ENCODE results near the gene ZGPAT. TPM values are rescaled to one million over a fixed set of nuclear protein-coding genes. Genes with fewer than 3 reads are reported as not detected.

The ZGPAT gene
- total RNA-seq, 6 experiments from 2014 or later: 18.7 to 68.9 (median 31.9) TPM

DNA sequence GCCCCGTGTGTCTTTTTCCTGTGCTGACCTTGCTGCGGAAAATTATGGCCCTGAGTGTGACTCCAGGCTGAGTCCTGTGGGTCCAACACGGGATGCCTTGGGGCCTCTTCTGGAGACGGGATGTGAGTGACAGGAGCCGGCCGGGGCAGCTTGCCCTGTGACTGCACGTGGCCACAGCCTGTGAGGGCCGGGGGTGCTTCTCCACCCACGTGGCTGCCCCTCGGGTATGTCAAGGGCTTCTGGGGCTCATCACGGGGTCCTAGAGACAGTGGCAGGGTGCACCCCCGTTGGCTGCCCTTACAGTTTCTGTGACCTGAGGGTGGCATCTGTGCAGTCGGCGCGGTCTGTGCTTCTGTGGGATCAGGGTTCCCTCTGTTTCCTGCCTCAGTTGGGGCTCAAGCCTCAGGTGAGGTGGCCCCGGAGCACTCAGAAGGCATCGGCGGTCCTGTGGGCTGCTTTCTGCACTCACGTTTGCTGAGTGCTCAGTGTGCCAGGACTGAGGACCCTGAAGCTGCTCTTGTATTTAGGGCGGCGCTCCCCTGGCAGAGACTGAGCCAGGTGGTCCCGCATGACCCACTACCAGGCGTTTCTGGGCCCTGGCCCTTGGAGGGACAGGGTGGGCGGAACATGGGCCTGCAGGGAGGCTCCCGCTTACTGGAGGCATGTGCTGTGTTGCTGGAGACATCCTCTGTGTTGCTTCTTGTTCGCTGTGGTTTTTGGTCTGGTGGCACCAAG is 44.3 kb upstream of the ZGPAT start:
- DNase-seq: no peak
- intact Hi-C loops (cut with DNase I): no loop called here

DNA sequence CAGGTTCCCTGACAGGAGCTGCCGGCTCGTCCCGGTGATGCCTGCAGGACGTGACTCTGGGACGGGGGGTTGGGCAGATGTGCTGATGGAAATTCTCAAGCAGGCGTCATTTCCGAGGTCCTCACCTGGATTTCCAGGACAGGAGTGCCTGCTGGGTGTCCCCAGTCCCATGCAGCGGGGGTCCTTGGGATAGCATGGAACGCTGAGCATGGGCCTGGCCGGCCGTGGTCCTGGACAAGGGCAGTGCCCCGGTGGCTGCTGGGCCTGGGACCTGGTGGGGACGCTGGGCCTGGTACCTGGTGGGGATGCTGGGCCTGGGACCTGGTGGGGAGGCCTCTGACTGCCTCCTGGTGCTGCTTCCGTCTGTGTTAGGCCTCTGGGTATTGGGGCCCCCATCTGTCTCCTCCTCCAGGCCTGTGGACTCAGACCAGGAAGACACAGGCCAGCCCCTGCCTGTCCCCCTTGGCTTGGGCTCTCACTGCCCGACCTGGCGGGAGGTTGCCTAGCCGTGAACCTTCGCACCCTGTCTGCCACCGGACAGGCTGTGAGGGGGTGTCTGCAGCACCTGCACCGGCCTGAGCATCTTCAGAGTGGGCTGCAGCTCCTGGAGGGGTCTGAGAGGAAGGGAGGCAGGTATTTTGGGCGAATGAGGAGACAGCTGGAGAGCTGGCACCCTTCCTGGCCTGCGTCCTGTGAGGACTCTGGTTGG is 43.5 kb upstream of the ZGPAT start:
- DNase-seq: no peak
- no peaks in the 10 kb centered on the region for H3K9me3 ChIP-seq
- H3K36me3 ChIP-seq: peaks cover 0 to 20% (median 4%) of the 10 kb centered on the region in 4 donors
- TF ChIP-seq, protein P1, sequence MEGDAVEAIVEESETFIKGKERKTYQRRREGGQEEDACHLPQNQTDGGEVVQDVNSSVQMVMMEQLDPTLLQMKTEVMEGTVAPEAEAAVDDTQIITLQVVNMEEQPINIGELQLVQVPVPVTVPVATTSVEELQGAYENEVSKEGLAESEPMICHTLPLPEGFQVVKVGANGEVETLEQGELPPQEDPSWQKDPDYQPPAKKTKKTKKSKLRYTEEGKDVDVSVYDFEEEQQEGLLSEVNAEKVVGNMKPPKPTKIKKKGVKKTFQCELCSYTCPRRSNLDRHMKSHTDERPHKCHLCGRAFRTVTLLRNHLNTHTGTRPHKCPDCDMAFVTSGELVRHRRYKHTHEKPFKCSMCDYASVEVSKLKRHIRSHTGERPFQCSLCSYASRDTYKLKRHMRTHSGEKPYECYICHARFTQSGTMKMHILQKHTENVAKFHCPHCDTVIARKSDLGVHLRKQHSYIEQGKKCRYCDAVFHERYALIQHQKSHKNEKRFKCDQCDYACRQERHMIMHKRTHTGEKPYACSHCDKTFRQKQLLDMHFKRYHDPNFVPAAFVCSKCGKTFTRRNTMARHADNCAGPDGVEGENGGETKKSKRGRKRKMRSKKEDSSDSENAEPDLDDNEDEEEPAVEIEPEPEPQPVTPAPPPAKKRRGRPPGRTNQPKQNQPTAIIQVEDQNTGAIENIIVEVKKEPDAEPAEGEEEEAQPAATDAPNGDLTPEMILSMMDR (IDR thresholded peaks at IDR 0.05): no peak
- TF ChIP-seq POLR2A (IDR thresholded peaks at IDR 0.05): no peak
- no peak overlapping the region for H3K4me3 ChIP-seq
- no peak overlapping the region for H3K27ac ChIP-seq
- no peaks in the 10 kb centered on the region for H3K27me3 ChIP-seq
- no CpG with 5 or more reads among the region's 22 CpGs for WGBS (ENCODE audit: insufficient coverage, low coverage, low lambda C conversion rate, missing lambda C conversion rate)
- intact Hi-C loops (cut with DNase I): no loop called here
- H3K4me1 ChIP-seq: peaks cover 0 to 4% (median 1%) of the 10 kb centered on the region in 4 donors
- no peak for ATAC-seq

More for the DNA sequence above, 44.3 kb upstream of the ZGPAT start:
- H3K4me1 ChIP-seq: peaks cover 0 to 10% (median 3%) of the 10 kb centered on the region in 4 donors
- H3K4me3 ChIP-seq: no peak overlapping the region
- WGBS (ENCODE audit: insufficient coverage, low coverage, low lambda C conversion rate, missing lambda C conversion rate): 100% methylated on average over 2 of the region's 26 CpGs
- peaks cover 0 to 20% (median 4%) of the 10 kb centered on the region in 4 donors for H3K36me3 ChIP-seq
- TF ChIP-seq, protein P1 (IDR thresholded peaks at IDR 0.05): no peak
- no peak for TF ChIP-seq POLR2A (IDR thresholded peaks at IDR 0.05)
- no peaks in the 10 kb centered on the region for H3K27me3 ChIP-seq
- no peak for ATAC-seq
- H3K9me3 ChIP-seq: no peaks in the 10 kb centered on the region
- no peak overlapping the region for H3K27ac ChIP-seq

DNA sequence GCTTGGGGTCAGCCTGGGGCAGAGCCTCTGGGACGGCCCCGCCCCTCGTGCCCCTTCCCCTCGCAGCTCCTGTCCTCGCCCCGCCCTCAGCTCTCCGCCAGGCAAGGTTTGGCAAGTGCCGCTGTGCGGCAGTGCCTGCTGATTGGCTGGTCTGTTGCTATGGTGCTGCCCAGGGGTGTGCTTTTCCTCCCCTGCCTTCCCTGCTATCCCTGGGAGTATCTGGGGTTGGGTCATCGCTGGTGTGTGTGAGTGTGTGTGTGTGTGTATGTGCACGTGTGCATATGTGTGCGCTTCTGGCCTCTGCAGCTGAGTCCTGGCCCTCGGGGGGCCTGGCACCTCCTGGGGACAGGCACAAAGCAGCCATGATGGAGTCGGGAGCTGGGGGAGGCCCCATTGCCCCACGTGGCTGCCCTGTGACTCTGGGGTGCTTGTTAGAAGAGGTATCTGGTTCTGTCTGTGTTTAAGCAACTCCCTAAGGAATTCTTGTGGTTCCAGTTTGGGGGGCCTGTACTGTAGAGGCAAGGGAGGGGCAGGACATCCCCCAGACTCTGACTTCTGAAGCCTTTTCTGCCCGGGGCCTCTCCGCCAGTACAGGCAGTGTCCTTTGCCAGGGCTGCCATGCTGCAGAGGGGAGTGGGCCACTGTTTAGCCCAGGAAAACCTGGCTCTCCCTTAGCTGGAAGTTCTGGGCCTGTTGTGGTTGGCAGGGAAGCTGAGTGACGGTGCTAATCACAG is 42.8 kb upstream of the ZGPAT start:
- WGBS (ENCODE audit: insufficient coverage, low coverage, low lambda C conversion rate, missing lambda C conversion rate): 43% methylated on average over 1 of the region's 18 CpGs
- peak in 1 of 4 donors; percentile 16 for ATAC-seq
- Histone ChIP-seq H3K4me3 (no peak overlapping the region), H3K4me1 (no peaks in the 10 kb centered on the region), H3K27ac (no peak overlapping the region), H3K27me3 (no peaks in the 10 kb centered on the region), H3K36me3 (peaks cover 0 to 20% (median 4%) of the 10 kb centered on the region in 4 donors), H3K9me3 (no peaks in the 10 kb centered on the region)
- TF ChIP-seq, protein P1 (IDR thresholded peaks at IDR 0.05): no peak
- TF ChIP-seq POLR2A (IDR thresholded peaks at IDR 0.05): no peak
- DNase-seq: no peak
- intact Hi-C loops (cut with DNase I): no loop called here

DNA sequence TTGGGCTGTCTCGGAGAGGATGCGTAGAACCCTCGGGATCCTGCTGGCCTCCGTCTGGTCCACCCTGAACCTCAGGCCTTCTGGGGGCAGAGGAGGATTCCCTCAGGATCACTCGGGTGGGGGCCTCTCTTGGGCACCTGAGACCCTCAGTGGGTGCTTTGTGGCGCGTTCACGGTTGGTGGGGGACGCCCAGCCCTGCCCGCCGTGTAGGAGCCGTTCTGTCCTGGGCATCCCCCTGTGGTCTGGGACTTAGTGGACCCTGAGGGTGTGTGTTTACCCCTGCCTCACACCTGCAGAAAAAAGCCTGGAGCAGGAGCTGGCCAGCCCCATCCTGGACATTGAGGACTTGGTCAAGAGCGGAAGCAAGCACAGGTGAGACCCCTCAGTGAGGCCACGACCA is 42.1 kb upstream of the ZGPAT start:
- intact Hi-C loops (cut with DNase I): no loop called here
- Histone ChIP-seq H3K4me3 (no peak overlapping the region), H3K36me3 (peaks cover 0 to 20% (median 4%) of the 10 kb centered on the region in 4 donors), H3K4me1 (no peaks in the 10 kb centered on the region), H3K27ac (no peak overlapping the region), H3K9me3 (no peaks in the 10 kb centered on the region), H3K27me3 (no peaks in the 10 kb centered on the region)
- ATAC-seq (no peak), DNase-seq (no peak)
- WGBS (ENCODE audit: insufficient coverage, low coverage, low lambda C conversion rate, missing lambda C conversion rate): 100% methylated on average over 1 of the region's 14 CpGs
- TF ChIP-seq, protein P1 (IDR thresholded peaks at IDR 0.05): no peak
- no peak for TF ChIP-seq POLR2A (IDR thresholded peaks at IDR 0.05)

All from right lobe of liver (tissue), 6 donors.